Urinary bladder (tissue), 4 donors: Measurements from ENCODE around the gene SARDH. TPM values are rescaled to one million over a fixed set of nuclear protein-coding genes. Genes with fewer than 3 reads are reported as not detected.
"Not testable (repeated sequence)": the region's sequence is repeated elsewhere in the genome, so short reads cannot be mapped to it uniquely, and the experiment has no call there.

Experiments
- DNase-seq: peaks from one replicate; pipeline ENCODE4 v3.0.0-alpha.2; 2015; ENCODE audit errors: extremely low spot score
- H3K27ac ChIP-seq: one replicate; pipeline ENCODE4 v1.5.1; 2013; ENCODE audit warnings: low read depth, mild to moderate bottlenecking, moderate library complexity
- H3K36me3 ChIP-seq: one replicate; pipeline ENCODE4 v1.6.1; 2013; ENCODE audit warnings: mild to moderate bottlenecking, moderate library complexity; ENCODE audit not compliant: insufficient read depth
- H3K4me1 ChIP-seq: one replicate; pipeline ENCODE4 v1.6.1; 2013; ENCODE audit warnings: mild to moderate bottlenecking, moderate library complexity; ENCODE audit not compliant: insufficient read depth
- H3K4me3 ChIP-seq: one replicate; pipeline ENCODE4 v1.5.1; 2013; ENCODE audit warnings: low read depth, low read length
- whole genome bisulfite sequencing: extraction: QIAGEN DNeasy Blood & Tissue Kit; methylation state at CpG from one replicate; pipeline ENCODE4 v1.1.7; 2013; 5-methylcytosine and 5-hydroxymethylcytosine counted together
- polyA plus RNA-seq: library from polyadenylated mRNA; stranded (reverse); fragments of 200-250 nt; gene quantifications from one replicate; pipeline ENCODE4 v1.2.3, GENCODE V29; 2013
- total RNA-seq: library from RNA; depleted of rRNA; stranded (reverse); fragments of >200 nt; gene quantifications from one replicate; pipeline ENCODE4 v1.2.3, GENCODE V29; 2014
- donor health status: healthy with polysubstance abuse.
- donor health status: healthy.

Gene SARDH
- total and polyA plus RNA-seq, 2 donors = 1.5 to 4.9 TPM

- peak overlapping the region; percentile 35 for H3K27ac ChIP-seq
These were observed 54.5 kb downstream of the SARDH start for GRCh38 chr9:133683586-133684120.

GRCh38 chr9:133682818-133683585 lies 55.1 kb downstream of the SARDH start:
- H3K27ac ChIP-seq = peak overlapping the region; percentile 43
- WGBS = 72% methylated on average over 20 of the region's 20 CpGs
- H3K4me3 ChIP-seq = no peak overlapping the region
- H3K4me1 ChIP-seq = no peaks in the 10 kb centered on the region
- DNase-seq = no peak
- no peaks in the 10 kb centered on the region for H3K36me3 ChIP-seq

More at GRCh38 chr9:133683586-133684120, 54.5 kb downstream of the SARDH start:
- Histone ChIP-seq H3K4me3 (no peak overlapping the region), H3K36me3 (no peaks in the 10 kb centered on the region), H3K4me1 (no peaks in the 10 kb centered on the region)
- 43% methylated on average over 19 of the region's 19 CpGs for WGBS
- DNase-seq = no peak

GRCh38 chr9:133681658-133682306 lies 56.4 kb downstream of the SARDH start:
- 95% methylated on average over 35 of the region's 35 CpGs for WGBS
- Histone ChIP-seq H3K27ac (no peak overlapping the region), H3K4me3 (no peak overlapping the region), H3K36me3 (no peaks in the 10 kb centered on the region), H3K4me1 (no peaks in the 10 kb centered on the region)
- no peak for DNase-seq

- H3K27ac ChIP-seq = no peak overlapping the region
- no peak for DNase-seq
- H3K4me1 ChIP-seq = no peaks in the 10 kb centered on the region
- no peak overlapping the region for H3K4me3 ChIP-seq
- no peaks in the 10 kb centered on the region for H3K36me3 ChIP-seq
- WGBS = 86% methylated on average over 20 of the region's 20 CpGs
These were observed 57.0 kb downstream of the SARDH start for GRCh38 chr9:133680976-133681657.

- DNase-seq = no peak
- Histone ChIP-seq H3K27ac (no peak overlapping the region), H3K4me3 (no peak overlapping the region), H3K36me3 (no peaks in the 10 kb centered on the region), H3K4me1 (no peaks in the 10 kb centered on the region)
- WGBS = 87% methylated on average over 21 of the region's 21 CpGs
These were observed 57.7 kb downstream of the SARDH start for GRCh38 chr9:133680250-133680975.

- no peak overlapping the region for H3K4me3 ChIP-seq
- H3K36me3 ChIP-seq = no peaks in the 10 kb centered on the region
- H3K27ac ChIP-seq = no peak overlapping the region
- 51% methylated on average over 35 of the region's 35 CpGs for WGBS
- no peaks in the 10 kb centered on the region for H3K4me1 ChIP-seq
- no peak for DNase-seq
These were observed 58.6 kb downstream of the SARDH start for GRCh38 chr9:133679466-133680061.

GRCh38 chr9:133679056-133679455 lies 59.1 kb downstream of the SARDH start:
- Histone ChIP-seq H3K4me3 (no peak overlapping the region), H3K36me3 (no peaks in the 10 kb centered on the region), H3K27ac (no peak overlapping the region), H3K4me1 (no peaks in the 10 kb centered on the region)
- no peak for DNase-seq
- 71% methylated on average over 15 of the region's 15 CpGs for WGBS

GRCh38 chr9:133677126-133678010 lies 60.8 kb downstream of the SARDH start:
- Histone ChIP-seq H3K27ac (peak overlapping the region; percentile 7), H3K4me1 (no peaks in the 10 kb centered on the region), H3K36me3 (no peaks in the 10 kb centered on the region), H3K4me3 (no peak overlapping the region)
- WGBS = 90% methylated on average over 17 of the region's 17 CpGs
- DNase-seq = no peak

- Histone ChIP-seq H3K27ac (no peak overlapping the region), H3K36me3 (no peaks in the 10 kb centered on the region), H3K4me3 (no peak overlapping the region), H3K4me1 (no peaks in the 10 kb centered on the region)
- 69% methylated on average over 10 of the region's 10 CpGs for WGBS
- DNase-seq = no peak
These were observed 61.7 kb downstream of the SARDH start for GRCh38 chr9:133676450-133676849.

- not testable (repeated sequence) for H3K27ac ChIP-seq, H3K36me3 ChIP-seq, H3K4me1 ChIP-seq, DNase-seq, H3K4me3 ChIP-seq
- 96% methylated on average over 3 of the region's 3 CpGs for WGBS
These were observed 62.4 kb downstream of the SARDH start for GRCh38 chr9:133675796-133676195.

GRCh38 chr9:133674091-133674490 lies 64.1 kb downstream of the SARDH start:
- H3K4me1 ChIP-seq = no peaks in the 10 kb centered on the region
- 95% methylated on average over 14 of the region's 14 CpGs for WGBS
- no peaks in the 10 kb centered on the region for H3K36me3 ChIP-seq
- H3K4me3 ChIP-seq = no peak overlapping the region
- no peak for DNase-seq
- H3K27ac ChIP-seq = no peak overlapping the region

- 72% methylated on average over 9 of the region's 9 CpGs for WGBS
- Histone ChIP-seq H3K27ac (no peak overlapping the region), H3K36me3 (no peaks in the 10 kb centered on the region), H3K4me1 (no peaks in the 10 kb centered on the region), H3K4me3 (no peak overlapping the region)
- DNase-seq = no peak
These were observed 64.9 kb downstream of the SARDH start for GRCh38 chr9:133673258-133673655.
